Prostate gland (tissue), 2 donors: ENCODE results near the gene PPP1R13B. TPM values are rescaled to one million over a fixed set of nuclear protein-coding genes. Genes with fewer than 3 reads are reported as not detected.

Source experiments
- DNase-seq: peaks from one replicate; pipeline ENCODE4 v3.0.0-alpha.2; 2019; ENCODE audit warnings: low spot score
- H3K27ac ChIP-seq, 2 donors: fragments of 200-600 bp; sonication (generic); 2 replicates each; pipeline ENCODE4 v1.5.1; 2017 to 2019
- H3K27me3 ChIP-seq: fragments of 200-600 bp; sonication (generic); replicated peaks from 2 replicates; pipeline ENCODE4 v1.5.1; 2019; ENCODE audit not compliant: insufficient read depth
- H3K36me3 ChIP-seq, 2 donors: fragments of 200-600 bp; sonication (generic); 1 replicate in 1 of 2; 2 replicates in 1 of 2; pipeline versions ENCODE4 v1.5.1 to v1.8.1; 2017 to 2019
- H3K4me1 ChIP-seq: fragments of 200-600 bp; sonication (generic); replicated peaks from 2 replicates; pipeline ENCODE4 v1.5.1; 2019
- H3K4me3 ChIP-seq, 2 donors: fragments of 200-600 bp; sonication (generic); 2 replicates each; pipeline ENCODE4 v1.5.1; 2017 to 2019
- H3K9me3 ChIP-seq: fragments of 200-600 bp; sonication (generic); 2 replicates; pipeline ENCODE4 v1.5.1; 2017
- POLR2A ChIP-seq: fragments of 450-650 bp; IDR thresholded peaks from one replicate; pipeline ENCODE4 v1.6.1; 2016; ENCODE audit warnings: antibody characterized with exemption, mild to moderate bottlenecking
- POLR2AphosphoS5 ChIP-seq: sonication (generic); formaldehyde crosslinking; IDR thresholded peaks from one replicate; pipeline ENCODE4 v1.6.1; 2017; ENCODE audit warnings: antibody characterized with exemption
- WGBS: methylation state at CpG from one replicate; pipeline ENCODE4 v1.1.5; 2018; 5-methylcytosine and 5-hydroxymethylcytosine counted together
- intact Hi-C: fragments of 100-400 bp; cut with DNase I; formaldehyde crosslinking; loops from one replicate; pipeline ENCODE4 v1.14.2; 2022
- total RNA-seq, 2 donors: library from RNA; depleted of rRNA; stranded (reverse); fragments of >200 nt; gene quantifications; one replicate each; pipeline ENCODE4 v1.1.0, GENCODE V29; 2016
- TF ChIP-seq, protein P1 (sequence below), 4 experiments: fragments of 200-600 bp in 2 of 4; fragments of 450-650 bp in 2 of 4; sonication (generic) in 2 of 4; IDR thresholded peaks; 1 replicate in 3 of 4; 2 replicates in 1 of 4; pipeline ENCODE4 v1.5.1; 2016 to 2019; ENCODE audit warnings: antibody characterized with exemption in 4 of 4, mild to moderate bottlenecking in 2 of 4, moderate library complexity in 2 of 4

Gene PPP1R13B
- total RNA-seq, 2 donors from 2014 or later = 48.2 to 64.6 TPM

GRCh38 chr14:103885509-103885932 is 38.1 kb upstream of the PPP1R13B start:
- Histone ChIP-seq H3K36me3 (no peaks in the 10 kb centered on the region), H3K4me1 (peaks cover 15% of the 10 kb centered on the region), H3K9me3 (no peaks in the 10 kb centered on the region), H3K27ac (no peak overlapping the region), H3K27me3 (no peaks in the 10 kb centered on the region), H3K4me3 (no peak overlapping the region)
- intact Hi-C loops = no loop called here
- no peak for DNase-seq
- 94% methylated on average over 14 of the region's 14 CpGs for WGBS
- no peak for TF ChIP-seq POLR2A
- TF ChIP-seq, protein P1, sequence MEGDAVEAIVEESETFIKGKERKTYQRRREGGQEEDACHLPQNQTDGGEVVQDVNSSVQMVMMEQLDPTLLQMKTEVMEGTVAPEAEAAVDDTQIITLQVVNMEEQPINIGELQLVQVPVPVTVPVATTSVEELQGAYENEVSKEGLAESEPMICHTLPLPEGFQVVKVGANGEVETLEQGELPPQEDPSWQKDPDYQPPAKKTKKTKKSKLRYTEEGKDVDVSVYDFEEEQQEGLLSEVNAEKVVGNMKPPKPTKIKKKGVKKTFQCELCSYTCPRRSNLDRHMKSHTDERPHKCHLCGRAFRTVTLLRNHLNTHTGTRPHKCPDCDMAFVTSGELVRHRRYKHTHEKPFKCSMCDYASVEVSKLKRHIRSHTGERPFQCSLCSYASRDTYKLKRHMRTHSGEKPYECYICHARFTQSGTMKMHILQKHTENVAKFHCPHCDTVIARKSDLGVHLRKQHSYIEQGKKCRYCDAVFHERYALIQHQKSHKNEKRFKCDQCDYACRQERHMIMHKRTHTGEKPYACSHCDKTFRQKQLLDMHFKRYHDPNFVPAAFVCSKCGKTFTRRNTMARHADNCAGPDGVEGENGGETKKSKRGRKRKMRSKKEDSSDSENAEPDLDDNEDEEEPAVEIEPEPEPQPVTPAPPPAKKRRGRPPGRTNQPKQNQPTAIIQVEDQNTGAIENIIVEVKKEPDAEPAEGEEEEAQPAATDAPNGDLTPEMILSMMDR (IDR thresholded peaks at IDR 0.05) = no peak
- TF ChIP-seq POLR2AphosphoS5 = no peak

DNA sequence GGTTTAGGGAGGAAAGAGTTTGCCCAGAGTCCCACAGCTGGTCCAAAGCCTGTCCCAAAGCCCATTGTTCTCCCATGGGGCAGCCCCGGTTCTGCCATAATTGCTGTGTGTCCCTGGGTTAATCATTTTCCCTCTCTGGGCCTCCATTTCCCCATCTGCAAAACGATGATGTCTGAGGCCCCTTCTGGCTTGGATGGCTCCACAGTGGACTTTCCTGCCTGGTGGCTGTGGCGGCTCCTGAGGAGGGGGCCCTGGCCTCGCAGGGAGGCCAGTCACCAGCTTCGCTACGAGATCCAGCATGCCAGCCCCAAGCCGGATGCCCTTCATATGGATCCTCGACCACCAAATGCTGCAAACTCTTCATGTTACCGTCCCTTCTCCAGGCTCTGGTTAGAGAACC is 37.5 kb upstream of the PPP1R13B start:
- no peak for TF ChIP-seq POLR2AphosphoS5
- TF ChIP-seq, protein P1 (IDR thresholded peaks at IDR 0.05) = no peak
- TF ChIP-seq POLR2A = no peak
- no peak overlapping the region for H3K27ac ChIP-seq
- H3K4me1 ChIP-seq = peaks cover 21% of the 10 kb centered on the region
- no peak overlapping the region for H3K4me3 ChIP-seq
- intact Hi-C loops = no loop called here
- WGBS = 93% methylated on average over 9 of the region's 9 CpGs
- no peaks in the 10 kb centered on the region for H3K36me3 ChIP-seq
- no peaks in the 10 kb centered on the region for H3K27me3 ChIP-seq
- DNase-seq = no peak
- H3K9me3 ChIP-seq = no peaks in the 10 kb centered on the region

DNA sequence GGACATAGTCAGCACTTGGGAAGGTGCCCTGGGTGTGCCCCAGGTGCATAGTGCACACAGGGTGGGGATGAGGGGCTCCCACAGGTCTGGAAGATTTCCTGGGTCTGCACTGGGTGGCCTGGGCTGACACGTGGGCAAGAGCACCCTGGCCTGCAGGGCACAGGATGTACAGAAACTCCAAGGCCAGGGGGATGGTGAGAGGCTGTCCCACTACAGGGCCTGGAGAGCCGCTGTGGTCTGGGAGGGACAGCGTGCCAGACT is 35.8 kb upstream of the PPP1R13B start:
- no peak for DNase-seq
- TF ChIP-seq POLR2AphosphoS5 = no peak
- TF ChIP-seq, protein P1 (IDR thresholded peaks at IDR 0.05) = no peak
- no peak for TF ChIP-seq POLR2A
- WGBS = 75% methylated on average over 1 of the region's 3 CpGs
- peaks cover 28% of the 10 kb centered on the region for H3K4me1 ChIP-seq
- intact Hi-C loops = no loop called here
- no peak overlapping the region for H3K27ac ChIP-seq
- no peaks in the 10 kb centered on the region for H3K36me3 ChIP-seq
- no peak overlapping the region for H3K4me3 ChIP-seq
- no peaks in the 10 kb centered on the region for H3K9me3 ChIP-seq
- H3K27me3 ChIP-seq = no peaks in the 10 kb centered on the region

GRCh38 chr14:103882503-103883262 is 35.3 kb upstream of the PPP1R13B start:
- WGBS = 81% methylated on average over 20 of the region's 20 CpGs
- peaks cover 28% of the 10 kb centered on the region for H3K4me1 ChIP-seq
- H3K36me3 ChIP-seq = no peaks in the 10 kb centered on the region
- no peak overlapping the region for H3K27ac ChIP-seq
- no peak overlapping the region for H3K4me3 ChIP-seq
- no peaks in the 10 kb centered on the region for H3K27me3 ChIP-seq
- no peaks in the 10 kb centered on the region for H3K9me3 ChIP-seq
- DNase-seq = no peak
- intact Hi-C loops = no loop called here
- TF ChIP-seq POLR2AphosphoS5 (no peak), POLR2A (no peak)
- TF ChIP-seq, protein P1 (IDR thresholded peaks at IDR 0.05) = no peak
